Testis (tissue), 3 donors: Measurements from ENCODE around the gene KAT6B. TPM values are rescaled to one million over a fixed set of nuclear protein-coding genes. Genes with fewer than 3 reads are reported as not detected.

Source experiments
- DNase-seq: peaks from one replicate; pipeline ENCODE4 v3.0.0-alpha.2; 2019
- H3K27ac ChIP-seq, 2 donors: fragments of 200-600 bp; sonication (generic); one replicate each; pipeline ENCODE4 v1.5.1; 2019
- H3K27me3 ChIP-seq: fragments of 200-600 bp; sonication (generic); one replicate; pipeline ENCODE4 v1.5.1; 2019
- H3K36me3 ChIP-seq: fragments of 200-600 bp; sonication (generic); one replicate; pipeline ENCODE4 v1.5.1; 2017; ENCODE audit warnings: low read depth; ENCODE audit errors: missing control alignments
- H3K4me1 ChIP-seq: fragments of 200-600 bp; sonication (generic); one replicate; pipeline ENCODE4 v1.5.1; 2019
- H3K4me3 ChIP-seq, 2 donors: fragments of 200-600 bp; sonication (generic); one replicate each; pipeline ENCODE4 v1.5.1; 2017 to 2019
- H3K9me3 ChIP-seq: fragments of 200-600 bp; sonication (generic); one replicate; pipeline ENCODE4 v1.5.1; 2017
- POLR2A ChIP-seq: fragments of 450-650 bp; IDR thresholded peaks from one replicate; pipeline ENCODE4 v1.6.1; 2017; ENCODE audit warnings: antibody characterized with exemption, mild to moderate bottlenecking, moderate library complexity
- WGBS, 2 donors: methylation state at CpG; one replicate each; pipeline ENCODE4 v1.1.5; 2018; 5-methylcytosine and 5-hydroxymethylcytosine counted together
- intact Hi-C: fragments of 100-400 bp; cut with DNase I; formaldehyde crosslinking; loops from one replicate; pipeline ENCODE4 v1.15.1; 2023; ENCODE audit warnings: low total_unique reads
- polyA plus RNA-seq: library from polyadenylated mRNA; stranded (reverse); fragments of 350-450 nt; fragmentation: Illumina TruSeq; extraction: RNeasy Lipid Tissue Mini Kit (QIAGEN cat#74804); gene quantifications from one replicate; pipeline ENCODE4 v1.2.3, GENCODE V29; 2014; ENCODE audit warnings: low read depth, low replicate concordance; ENCODE audit not compliant: insufficient read depth
- total RNA-seq, 2 donors: library from RNA; depleted of rRNA; stranded (reverse); fragments of >200 nt; gene quantifications; one replicate each; pipeline ENCODE4 v1.2.3, GENCODE V29; 2016
- TF ChIP-seq, protein P1 (sequence below), 3 experiments: fragments of 450-650 bp in 2 of 3; fragments of 200-600 bp in 1 of 3; sonication (generic) in 1 of 3; IDR thresholded peaks; one replicate each; pipeline ENCODE4 v1.5.1; 2016 to 2019; ENCODE audit warnings: antibody characterized with exemption in 3 of 3, mild to moderate bottlenecking in 2 of 3, moderate library complexity in 1 of 3

KAT6B gene
- total and polyA plus RNA-seq, 3 donors from 2014 or later, result 23.9 to 109 (median 106) TPM

DNA sequence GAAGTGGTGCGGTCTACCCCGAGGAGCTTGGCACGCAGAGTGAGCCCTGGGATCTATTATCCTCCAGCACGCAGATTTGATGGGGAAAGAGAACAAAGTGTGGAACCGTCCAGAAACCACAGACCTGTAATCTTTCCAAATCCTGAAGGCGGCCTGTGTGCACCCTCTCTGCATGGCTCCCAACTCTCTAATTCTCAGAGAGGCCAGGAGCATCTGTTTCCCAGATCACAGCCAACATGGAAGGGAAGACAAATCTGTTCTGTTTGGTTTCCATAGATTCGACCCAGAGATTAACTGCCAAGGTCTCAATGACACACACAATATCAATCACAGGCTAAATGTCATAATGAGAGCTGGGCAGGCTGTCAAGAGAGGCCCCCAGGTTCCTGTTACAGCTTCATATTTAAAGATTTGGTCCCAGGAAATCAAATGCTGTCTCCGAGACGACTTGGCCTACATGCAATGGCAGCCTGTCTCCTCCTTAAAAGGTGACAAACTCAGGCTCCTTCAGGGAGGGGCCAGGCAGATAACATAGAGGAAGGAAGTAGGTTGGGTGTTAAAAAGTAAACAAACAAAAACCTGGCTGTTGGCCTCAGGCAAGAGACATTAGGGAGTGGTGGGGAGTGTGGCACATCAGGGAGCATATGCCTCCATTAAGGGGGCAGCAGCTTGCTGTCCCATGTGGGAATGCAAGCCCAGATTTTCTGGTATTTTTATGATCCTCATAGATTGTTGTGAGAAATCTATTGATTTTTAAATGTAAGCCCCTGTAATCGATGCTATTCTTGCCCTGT, 236.3 kb downstream of the KAT6B start:
- intact Hi-C loops, result no loop called here
- no peak for TF ChIP-seq POLR2A
- TF ChIP-seq, protein P1, sequence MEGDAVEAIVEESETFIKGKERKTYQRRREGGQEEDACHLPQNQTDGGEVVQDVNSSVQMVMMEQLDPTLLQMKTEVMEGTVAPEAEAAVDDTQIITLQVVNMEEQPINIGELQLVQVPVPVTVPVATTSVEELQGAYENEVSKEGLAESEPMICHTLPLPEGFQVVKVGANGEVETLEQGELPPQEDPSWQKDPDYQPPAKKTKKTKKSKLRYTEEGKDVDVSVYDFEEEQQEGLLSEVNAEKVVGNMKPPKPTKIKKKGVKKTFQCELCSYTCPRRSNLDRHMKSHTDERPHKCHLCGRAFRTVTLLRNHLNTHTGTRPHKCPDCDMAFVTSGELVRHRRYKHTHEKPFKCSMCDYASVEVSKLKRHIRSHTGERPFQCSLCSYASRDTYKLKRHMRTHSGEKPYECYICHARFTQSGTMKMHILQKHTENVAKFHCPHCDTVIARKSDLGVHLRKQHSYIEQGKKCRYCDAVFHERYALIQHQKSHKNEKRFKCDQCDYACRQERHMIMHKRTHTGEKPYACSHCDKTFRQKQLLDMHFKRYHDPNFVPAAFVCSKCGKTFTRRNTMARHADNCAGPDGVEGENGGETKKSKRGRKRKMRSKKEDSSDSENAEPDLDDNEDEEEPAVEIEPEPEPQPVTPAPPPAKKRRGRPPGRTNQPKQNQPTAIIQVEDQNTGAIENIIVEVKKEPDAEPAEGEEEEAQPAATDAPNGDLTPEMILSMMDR (IDR thresholded peaks at IDR 0.05), result no peak
- 71 to 79% methylated on average over 8 to 10 of the region's 10 CpGs for WGBS, 2 donors
- no peaks in the 10 kb centered on the region for H3K4me1 ChIP-seq
- no peaks in the 10 kb centered on the region for H3K27me3 ChIP-seq
- no peaks in the 10 kb centered on the region for H3K36me3 ChIP-seq
- H3K27ac ChIP-seq, result no peak overlapping the region
- H3K9me3 ChIP-seq, result no peaks in the 10 kb centered on the region
- no peak for DNase-seq
- no peak overlapping the region for H3K4me3 ChIP-seq

DNA sequence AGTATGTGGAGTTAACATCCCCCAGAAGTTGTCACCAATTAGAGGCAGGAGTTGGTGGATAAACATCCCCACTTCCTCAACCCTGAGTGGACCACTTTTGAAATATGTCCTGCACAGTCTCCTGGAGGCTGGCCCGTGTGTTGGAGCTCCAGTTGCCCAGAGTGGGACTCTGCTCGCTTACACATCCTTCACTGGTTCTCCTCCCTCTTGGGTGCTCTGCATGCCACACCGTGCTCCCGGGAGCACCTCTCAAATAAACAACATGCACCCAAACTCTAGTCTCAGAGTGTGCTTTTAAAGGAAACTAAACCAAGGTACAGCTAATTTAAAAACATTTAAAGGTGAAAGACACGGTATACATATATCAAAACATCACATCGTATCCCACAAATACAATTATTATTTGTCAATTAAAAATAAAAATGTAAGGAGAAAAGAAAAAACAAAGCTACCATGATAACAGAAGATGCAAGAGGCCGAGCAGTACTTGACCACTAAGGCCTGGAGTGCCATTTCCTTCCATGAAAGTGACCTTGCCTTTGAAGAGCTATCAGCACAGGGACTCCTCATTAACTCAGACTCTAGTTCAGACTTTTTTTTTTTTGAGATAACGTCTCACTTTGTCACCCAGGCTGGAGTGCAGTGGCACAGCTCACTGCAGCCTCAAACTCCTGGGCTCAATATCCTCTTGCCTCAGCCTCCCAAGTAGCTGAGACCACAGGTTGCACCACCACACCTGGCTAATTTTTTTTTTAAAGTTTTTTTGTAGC, 237.2 kb downstream of the KAT6B start:
- no peaks in the 10 kb centered on the region for H3K4me1 ChIP-seq
- no peaks in the 10 kb centered on the region for H3K27me3 ChIP-seq
- 85 to 87% methylated on average over 8 of the region's 8 CpGs for WGBS, 2 donors
- no peaks in the 10 kb centered on the region for H3K9me3 ChIP-seq
- intact Hi-C loops, result no loop called here
- no peak overlapping the region for H3K27ac ChIP-seq
- TF ChIP-seq, protein P1 (IDR thresholded peaks at IDR 0.05), result no peak
- TF ChIP-seq POLR2A, result no peak
- DNase-seq, result no peak
- H3K36me3 ChIP-seq, result no peaks in the 10 kb centered on the region
- no peak overlapping the region for H3K4me3 ChIP-seq

DNA sequence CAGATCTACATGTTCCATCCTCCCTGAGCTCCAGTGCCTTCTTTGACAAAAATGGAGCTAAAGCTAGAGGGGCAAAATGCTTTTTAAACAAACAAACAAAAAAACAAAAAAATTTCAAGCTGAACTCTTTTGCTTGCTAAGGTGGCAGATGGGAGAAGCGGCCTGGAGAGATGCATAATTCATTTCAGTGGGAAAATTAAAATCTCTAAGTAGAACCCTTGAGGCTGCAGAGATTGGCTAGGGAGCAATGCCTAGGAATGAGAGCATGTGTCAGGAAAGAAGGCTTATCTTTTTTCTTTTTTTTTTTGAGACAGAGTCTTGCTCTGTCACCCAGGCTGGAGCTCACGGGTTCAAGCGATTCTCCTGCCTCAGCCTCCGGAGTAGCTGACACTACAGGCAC, 238.7 kb downstream of the KAT6B start:
- no peaks in the 10 kb centered on the region for H3K36me3 ChIP-seq
- no peaks in the 10 kb centered on the region for H3K9me3 ChIP-seq
- no peak overlapping the region for H3K4me3 ChIP-seq
- TF ChIP-seq POLR2A, result no peak
- TF ChIP-seq, protein P1 (IDR thresholded peaks at IDR 0.05), result no peak
- 61 to 69% methylated on average over 4 of the region's 4 CpGs for WGBS, 2 donors
- DNase-seq, result no peak
- no peaks in the 10 kb centered on the region for H3K4me1 ChIP-seq
- H3K27ac ChIP-seq, result peak overlapping the region in 1 of 2 donors; percentile 25
- H3K27me3 ChIP-seq, result no peaks in the 10 kb centered on the region
- intact Hi-C loops, result no loop called here

DNA sequence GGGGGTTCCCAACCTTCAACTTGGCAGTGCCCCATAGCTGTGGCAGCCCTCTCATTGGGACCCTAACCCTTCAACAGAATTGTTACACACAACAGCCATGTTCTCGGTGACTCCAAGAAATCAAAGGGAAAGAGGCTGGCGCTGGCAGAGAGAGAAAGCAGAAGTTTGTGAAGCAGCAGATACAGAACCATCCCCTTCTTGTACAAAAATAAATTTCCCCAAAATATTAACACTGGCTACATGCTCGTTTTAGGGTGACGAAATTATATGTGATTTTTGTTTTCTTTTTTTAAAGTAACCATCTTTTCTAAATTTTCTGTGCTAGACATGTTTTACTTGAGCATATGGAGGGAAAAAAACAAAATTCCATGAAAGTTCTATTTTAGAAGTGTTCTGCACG, 239.9 kb downstream of the KAT6B start:
- no peaks in the 10 kb centered on the region for H3K36me3 ChIP-seq
- DNase-seq, result no peak
- intact Hi-C loops, result no loop called here
- H3K27me3 ChIP-seq, result no peaks in the 10 kb centered on the region
- no peaks in the 10 kb centered on the region for H3K9me3 ChIP-seq
- H3K27ac ChIP-seq, result peak overlapping the region in 1 of 2 donors; percentile 14
- 86 to 91% methylated on average over 5 of the region's 5 CpGs for WGBS, 2 donors
- no peak overlapping the region for H3K4me3 ChIP-seq
- peaks cover 9% of the 10 kb centered on the region for H3K4me1 ChIP-seq
- TF ChIP-seq, protein P1 (IDR thresholded peaks at IDR 0.05), result no peak
- no peak for TF ChIP-seq POLR2A
